Measurements from ENCODE around the gene WDR3. TPM values are rescaled to one million over a fixed set of nuclear protein-coding genes. Genes with fewer than 3 reads are reported as not detected.

WDR3 gene
- total RNA-seq, 1 donor from 2014 or later = 29.7 TPM

DNA sequence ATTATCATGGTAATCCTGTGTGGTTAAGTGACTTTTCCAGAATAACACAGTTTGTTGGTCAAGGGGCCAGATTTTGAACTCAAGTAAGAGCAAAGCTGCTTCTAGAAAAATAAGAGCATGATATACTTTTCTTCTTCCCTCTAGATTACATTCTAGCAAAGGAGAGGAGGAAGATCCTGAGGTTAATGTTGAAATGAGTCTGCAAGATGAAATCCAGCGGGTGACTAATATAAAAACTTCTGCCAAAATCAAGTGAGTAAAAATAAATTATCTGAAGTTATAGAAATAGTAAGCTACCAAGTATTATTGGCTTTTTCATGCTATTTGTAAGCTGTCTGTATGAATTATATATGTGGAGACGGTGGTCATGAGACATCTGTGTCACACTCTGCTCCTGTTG lies 12.8 kb downstream of the WDR3 start:
- Mint-ChIP-seq H3K27ac (no peak overlapping the region), H3K9me3 (no peaks in the 10 kb centered on the region), H3K4me3 (no peak overlapping the region), H3K36me3 (peaks cover 48% of the 10 kb centered on the region), H3K27me3 (ENCODE audit: low read depth) (no peaks in the 10 kb centered on the region), H3K4me1 (no peaks in the 10 kb centered on the region)
- TF ChIP-seq CTCF (IDR thresholded peaks at IDR 0.05; ENCODE audit: unreplicated experiment) = no peak
- no peak for DNase-seq (ENCODE audit: low spot score in 2 of 2, unreplicated experiment in 2 of 2)

- Mint-ChIP-seq H3K36me3 (peaks cover 54% of the 10 kb centered on the region), H3K27me3 (ENCODE audit: low read depth) (no peaks in the 10 kb centered on the region), H3K27ac (no peak overlapping the region), H3K4me3 (no peak overlapping the region), H3K4me1 (no peaks in the 10 kb centered on the region), H3K9me3 (no peaks in the 10 kb centered on the region)
- DNase-seq (ENCODE audit: low spot score in 2 of 2, unreplicated experiment in 2 of 2) = no peak
- TF ChIP-seq CTCF (IDR thresholded peaks at IDR 0.05; ENCODE audit: unreplicated experiment) = no peak
These were observed 22.8 kb downstream of the WDR3 start for GRCh38 chr1:117952386-117952785.

DNA sequence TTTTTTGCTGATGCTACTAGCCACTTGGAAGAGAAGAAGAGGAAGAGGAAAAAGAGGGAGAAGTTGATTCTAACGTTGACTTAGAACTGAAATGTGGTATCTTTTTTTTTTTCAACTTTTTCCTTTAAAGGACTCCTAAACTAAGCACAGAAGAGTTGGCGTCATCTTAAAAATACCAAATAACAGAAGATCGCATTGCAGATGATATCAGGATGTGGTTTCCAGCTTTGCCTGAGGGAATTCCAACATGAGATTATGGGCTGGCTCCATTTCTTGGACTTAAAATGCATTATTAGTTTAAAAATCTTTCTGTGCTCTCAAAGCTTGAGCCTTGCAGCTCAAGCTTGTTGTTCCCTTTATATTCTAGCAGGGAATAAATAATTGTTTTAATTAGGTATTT lies 29.8 kb downstream of the WDR3 start:
- no peak overlapping the region for H3K27ac Mint-ChIP-seq
- no peak overlapping the region for H3K4me3 Mint-ChIP-seq
- no peak for DNase-seq (ENCODE audit: low spot score in 2 of 2, unreplicated experiment in 2 of 2)
- peaks cover 42% of the 10 kb centered on the region for H3K36me3 Mint-ChIP-seq
- TF ChIP-seq CTCF (IDR thresholded peaks at IDR 0.05; ENCODE audit: unreplicated experiment) = no peak
- H3K27me3 Mint-ChIP-seq (ENCODE audit: low read depth) = no peaks in the 10 kb centered on the region
- H3K9me3 Mint-ChIP-seq = no peaks in the 10 kb centered on the region
- no peaks in the 10 kb centered on the region for H3K4me1 Mint-ChIP-seq

DNA sequence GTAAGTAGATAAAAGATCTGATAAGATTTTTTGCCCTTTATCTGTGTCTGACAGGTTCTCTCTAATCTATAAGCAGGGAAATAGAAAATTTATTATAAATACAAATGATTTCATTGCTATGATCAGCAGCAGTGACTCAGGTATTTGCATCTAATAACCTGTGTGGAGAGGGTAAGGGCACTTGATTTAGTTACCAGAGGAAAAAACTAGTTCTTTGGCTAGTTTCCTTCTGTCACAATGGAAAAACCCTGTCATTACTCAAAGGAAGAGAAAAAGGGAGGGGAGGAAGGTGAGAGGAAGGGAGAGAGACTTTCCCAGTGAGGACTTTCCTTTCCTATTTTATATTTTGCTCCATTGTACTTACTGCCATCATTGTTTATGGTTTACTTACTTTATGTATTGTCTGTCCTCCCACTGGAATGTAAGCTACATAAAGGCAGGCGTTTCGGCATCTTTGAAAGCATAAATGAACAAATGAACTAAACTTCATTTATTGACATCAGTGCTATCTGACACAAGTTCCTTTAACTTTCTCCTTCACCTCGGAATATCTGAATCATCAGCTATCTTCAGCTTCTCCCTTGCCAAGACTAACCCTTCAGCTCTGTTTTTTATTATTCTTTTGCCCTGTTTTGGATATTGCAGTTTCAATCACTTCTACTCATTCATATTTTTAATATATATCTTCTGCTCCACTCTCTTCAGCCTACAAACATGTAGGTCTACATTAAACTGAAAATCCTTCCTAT lies 34.9 kb downstream of the WDR3 start:
- no peak for DNase-seq (ENCODE audit: low spot score in 2 of 2, unreplicated experiment in 2 of 2)
- no peaks in the 10 kb centered on the region for H3K9me3 Mint-ChIP-seq
- no peak for TF ChIP-seq CTCF (IDR thresholded peaks at IDR 0.05; ENCODE audit: unreplicated experiment)
- H3K27ac Mint-ChIP-seq = no peak overlapping the region
- H3K27me3 Mint-ChIP-seq (ENCODE audit: low read depth) = no peaks in the 10 kb centered on the region
- peaks cover 5% of the 10 kb centered on the region for H3K4me1 Mint-ChIP-seq
- peaks cover 7% of the 10 kb centered on the region for H3K36me3 Mint-ChIP-seq
- H3K4me3 Mint-ChIP-seq = no peak overlapping the region

GRCh38 chr1:117967477-117967876 lies 37.9 kb downstream of the WDR3 start:
- Mint-ChIP-seq H3K4me1 (peaks cover 5% of the 10 kb centered on the region), H3K27ac (no peak overlapping the region), H3K27me3 (ENCODE audit: low read depth) (no peaks in the 10 kb centered on the region), H3K36me3 (no peaks in the 10 kb centered on the region), H3K9me3 (no peaks in the 10 kb centered on the region), H3K4me3 (no peak overlapping the region)
- DNase-seq (ENCODE audit: low spot score in 2 of 2, unreplicated experiment in 2 of 2) = no peak
- TF ChIP-seq CTCF (IDR thresholded peaks at IDR 0.05; ENCODE audit: unreplicated experiment) = peak; percentile 37

Data from mesothelial cell of epicardium (in vitro differentiated cells).